NCI-H748 treated with DMSO at 0.1 percent for 48 hours (cell line): Measurements from ENCODE around the gene C9orf72.

Source experiments
- DNase-seq: peaks from one replicate; lab custom pipeline; 2025; lab: John Stamatoyannopoulos, UW

Gene C9orf72

DNA sequence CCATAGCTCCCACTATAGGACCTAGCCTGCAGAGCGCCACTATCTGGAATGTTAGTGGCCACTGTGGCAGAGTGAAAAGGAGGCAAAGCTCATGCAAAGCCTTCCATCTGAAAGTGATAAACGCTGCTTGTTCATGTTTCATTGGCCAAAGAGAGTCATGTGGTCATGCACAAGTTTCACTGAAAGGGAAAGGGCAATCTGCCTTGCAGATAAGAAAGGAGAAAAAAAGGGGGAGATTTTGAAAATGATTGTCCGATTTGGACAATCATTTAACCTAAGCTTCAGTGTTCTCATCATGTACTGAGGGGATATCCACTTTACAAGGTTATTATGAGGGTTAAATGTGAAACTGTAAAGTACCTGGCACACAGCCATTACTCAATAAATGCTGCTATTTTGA, 34.6 kb downstream of the C9orf72 start:
- DNase-seq, result no peak

DNA sequence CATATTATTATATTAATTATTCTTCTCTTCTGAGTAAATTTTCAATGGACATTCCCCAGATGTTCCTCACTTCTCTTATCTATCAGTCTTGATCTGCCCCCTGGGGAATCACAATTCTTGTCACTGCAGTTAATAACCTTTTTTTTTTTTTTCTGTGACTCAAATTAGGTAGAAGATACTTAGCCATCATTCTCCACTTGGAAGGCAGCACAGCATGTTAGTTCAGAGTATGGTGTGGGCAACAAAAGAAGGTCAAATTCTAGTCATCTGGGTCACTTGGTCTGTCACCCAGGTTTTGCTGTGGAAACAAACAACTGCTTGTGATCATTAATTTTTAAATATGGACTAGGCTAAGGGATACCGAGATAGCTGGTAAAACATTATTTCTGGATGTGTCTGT, 35.5 kb downstream of the C9orf72 start:
- DNase-seq, result no peak

DNA sequence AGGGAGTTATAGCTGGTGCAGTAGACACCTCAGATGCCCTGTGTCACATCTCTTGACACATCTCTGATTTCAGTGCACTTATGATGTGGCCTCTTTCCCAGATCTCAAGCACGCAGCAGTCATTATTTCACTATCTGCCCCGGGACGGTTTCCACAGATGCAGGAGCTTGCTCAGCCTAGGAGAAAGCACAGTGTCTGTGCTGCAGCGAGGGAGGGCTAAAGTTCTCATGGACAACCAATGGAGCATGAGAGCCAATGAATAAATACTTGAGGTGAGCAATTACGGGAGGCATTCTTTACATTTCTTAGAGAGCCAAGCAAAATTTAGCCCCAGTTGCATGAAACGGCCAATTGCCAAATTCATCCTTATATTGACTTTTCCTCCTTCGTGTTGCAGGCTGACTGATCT, 36.2 kb downstream of the C9orf72 start:
- no peak for DNase-seq

DNA sequence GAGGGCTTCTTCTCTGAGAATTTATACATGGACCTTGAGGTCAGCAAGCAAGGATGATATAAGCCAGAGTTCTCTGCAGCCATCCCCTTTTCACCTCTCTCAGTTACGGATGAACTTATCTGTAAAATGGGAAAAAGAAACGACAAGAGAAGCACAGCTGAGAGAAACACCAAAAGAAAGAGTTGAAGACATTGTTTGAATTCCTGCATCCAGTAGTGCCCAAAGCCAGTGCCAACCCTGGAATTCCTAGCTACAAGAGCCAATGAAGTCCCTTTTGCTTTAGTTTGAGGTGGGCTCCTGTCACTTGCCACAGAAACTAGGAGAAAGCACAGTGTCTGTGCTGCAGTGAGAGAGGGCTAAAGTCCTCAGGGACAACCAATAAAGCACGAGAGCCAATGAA, 37.1 kb downstream of the C9orf72 start:
- no peak for DNase-seq

DNA sequence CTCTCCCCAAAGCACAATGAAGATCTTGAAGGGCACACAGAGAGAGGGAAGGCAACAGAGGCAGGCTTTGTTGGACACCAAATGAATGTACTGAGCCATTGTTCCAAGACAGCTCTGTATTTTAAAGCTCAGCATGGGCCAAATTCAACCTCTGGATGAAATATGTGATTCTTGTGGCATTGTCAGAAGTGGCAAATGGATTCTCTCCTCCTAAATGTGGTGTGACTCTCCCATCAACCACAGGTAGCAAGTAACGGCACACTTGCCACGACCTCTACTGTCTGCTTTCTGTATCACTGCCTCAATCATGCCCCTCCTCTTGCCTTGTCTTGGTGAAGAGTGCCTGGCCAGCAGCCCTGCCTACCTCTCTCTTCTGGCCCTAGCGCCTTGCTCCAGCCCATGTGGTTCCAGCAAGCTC, 37.6 kb downstream of the C9orf72 start:
- no peak for DNase-seq

DNA sequence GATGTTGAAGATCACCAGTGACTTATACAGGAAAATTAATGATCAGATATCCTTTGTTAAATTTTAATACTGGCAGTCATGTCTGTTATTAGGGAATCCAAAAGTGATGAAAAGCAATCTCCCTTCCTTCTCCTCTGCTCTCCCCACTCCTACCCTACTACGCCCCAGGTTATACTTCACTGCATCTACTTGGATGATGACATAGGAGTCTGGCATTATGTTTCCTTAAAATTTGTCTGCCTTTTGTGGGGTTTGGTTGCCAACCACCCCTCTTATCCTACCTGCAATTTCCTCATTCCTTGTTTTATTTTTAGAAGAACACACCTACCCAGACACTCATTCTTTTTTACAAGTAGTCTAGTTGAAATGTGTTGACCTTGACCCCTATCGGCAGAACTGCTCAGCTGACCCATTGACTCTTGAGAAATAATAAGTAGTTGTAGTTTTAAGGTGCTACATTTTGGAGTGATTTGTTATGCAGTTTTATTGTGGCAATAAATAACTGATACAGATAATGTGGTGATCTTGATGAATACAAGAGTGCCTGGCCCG, 38.5 kb downstream of the C9orf72 start:
- DNase-seq, result no peak

DNA sequence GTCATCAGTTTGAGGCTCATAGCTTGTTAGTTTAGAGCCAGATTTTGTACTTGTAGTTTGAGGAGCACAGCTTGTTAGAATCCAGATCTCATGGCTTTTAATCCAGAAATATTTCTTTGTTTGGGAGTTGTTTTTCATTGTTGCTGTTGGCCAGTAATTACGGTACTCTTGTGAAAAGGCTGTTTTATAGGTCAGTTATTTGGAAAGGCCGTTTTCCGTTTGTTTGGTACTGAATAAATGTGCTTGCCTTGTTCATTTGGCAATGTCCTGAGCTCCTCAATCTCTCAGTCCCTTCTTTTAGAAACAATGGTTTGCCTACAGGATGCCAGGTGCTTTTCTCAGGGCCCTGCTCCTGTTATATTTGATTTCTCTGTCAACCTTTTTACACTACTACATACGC, 39.1 kb downstream of the C9orf72 start:
- DNase-seq, result no peak

DNA sequence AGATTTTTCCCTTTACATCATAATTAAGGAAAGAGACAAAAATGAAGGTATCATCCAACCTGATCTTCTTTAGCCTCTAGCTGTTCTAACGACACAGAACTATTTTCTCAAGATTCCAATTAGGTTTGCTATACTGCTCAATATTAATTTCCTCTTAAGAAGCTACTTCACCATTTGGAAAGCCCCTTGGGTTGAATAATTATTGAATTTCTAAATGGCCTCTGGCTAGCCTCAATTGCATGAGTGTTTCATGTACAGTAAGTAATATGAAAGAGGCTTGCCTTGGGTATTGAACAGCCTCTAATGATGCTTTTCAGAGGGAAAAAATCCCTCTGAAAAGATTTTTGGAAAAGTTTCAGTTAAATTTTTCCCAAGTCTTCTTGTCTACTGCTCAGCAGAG, 40.0 kb downstream of the C9orf72 start:
- DNase-seq, result no peak

DNA sequence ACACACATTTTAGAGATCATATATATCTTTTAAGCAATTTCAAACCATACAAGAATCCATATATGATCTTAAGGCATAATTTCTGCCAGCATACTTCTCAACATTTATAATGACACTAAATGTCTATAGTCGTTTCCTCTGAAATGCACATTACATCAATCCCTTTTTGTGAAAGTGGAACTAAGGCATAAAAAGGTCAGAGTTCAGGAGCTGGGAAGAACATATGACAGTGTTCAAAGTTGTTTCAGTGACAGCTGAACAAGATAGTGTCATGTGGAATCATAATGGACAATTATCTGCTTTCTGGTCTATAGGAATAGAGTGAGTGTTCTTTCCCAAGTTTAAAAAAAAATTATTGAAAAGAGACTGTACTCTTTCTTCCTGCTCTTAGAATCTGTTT, 41.2 kb downstream of the C9orf72 start:
- DNase-seq, result no peak

DNA sequence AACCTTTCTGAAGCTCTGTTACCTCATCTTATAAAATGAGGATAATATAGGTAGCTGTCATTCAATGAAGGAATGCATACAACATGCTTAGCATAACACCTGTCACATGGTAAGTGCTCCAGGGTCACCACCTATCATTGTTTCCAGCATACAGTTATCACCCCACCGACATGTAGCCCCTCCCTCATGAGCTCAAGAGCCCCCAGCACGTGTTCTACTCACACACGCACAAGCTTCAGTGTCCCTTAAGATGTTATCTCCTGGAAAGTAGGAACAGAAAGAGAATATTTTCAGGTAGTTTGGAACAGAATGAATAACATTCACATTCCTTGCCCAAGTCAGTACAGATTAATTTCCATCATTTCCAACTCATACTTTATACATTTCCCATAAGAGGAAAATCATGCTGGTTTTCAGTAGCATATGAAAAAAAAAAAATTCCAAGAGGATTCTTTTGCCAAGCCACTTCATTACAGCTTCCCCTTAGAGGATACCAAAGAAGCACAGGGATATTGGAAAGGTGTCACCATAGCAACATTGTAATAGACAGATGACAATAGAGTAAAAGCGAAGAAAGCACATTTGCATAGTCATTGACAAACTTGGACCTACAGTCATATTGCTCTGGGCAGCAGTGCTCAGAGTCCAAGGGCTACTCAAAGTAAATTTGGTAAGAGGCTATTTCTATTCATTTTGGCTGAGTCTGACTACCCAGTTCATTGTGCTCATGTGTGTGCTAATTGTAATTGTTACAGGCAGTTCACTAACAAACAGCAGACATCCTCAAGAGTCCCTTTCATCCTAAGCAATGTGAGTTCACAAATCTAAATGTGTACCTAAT, 42.1 kb downstream of the C9orf72 start:
- DNase-seq, result no peak

DNA sequence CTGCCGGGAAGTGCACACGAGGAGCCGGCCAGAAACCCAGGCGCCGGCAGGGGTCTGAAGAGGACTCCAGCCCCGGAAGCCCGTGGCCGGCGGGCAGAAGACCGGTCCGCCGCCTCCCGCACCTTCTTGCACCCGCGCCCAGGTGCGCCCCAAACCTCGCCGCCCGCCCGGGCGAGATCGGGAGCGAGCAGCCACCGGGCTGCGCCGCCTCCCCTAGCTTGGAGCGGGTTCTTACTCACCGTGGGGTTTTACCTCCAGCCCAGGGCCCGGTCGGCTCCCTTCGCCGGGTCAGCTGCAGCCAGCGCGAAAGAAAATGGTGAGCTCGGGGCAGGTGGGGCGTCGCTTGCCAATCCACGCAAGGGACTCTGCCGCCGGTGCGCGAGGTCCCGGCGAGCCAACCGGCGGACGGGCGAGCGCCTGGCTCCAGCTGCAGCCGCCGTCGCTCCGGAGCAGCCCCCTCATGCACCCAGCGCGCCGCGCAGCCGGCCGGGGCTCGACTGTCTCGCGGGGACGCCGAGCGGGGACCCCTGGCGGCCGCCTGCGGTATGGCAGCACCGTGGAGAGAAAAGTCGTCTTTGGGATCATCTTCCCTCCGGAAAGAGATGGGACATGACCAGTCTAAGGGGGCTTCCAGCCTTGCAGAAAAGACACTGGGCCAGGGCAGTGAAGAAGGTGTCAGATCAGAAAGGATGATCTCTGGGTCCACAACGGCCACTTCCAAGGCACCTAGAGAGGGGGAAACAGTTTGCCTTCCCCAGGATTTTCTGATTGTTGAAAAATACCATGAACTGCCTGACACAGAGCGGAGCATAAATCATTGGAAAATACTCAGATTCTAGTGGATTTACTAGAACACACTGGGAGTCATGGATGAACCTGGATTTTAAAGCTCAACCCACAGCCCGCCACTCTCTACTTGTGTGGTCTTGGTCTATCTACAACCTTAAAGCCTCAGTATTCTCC, 43.7 kb downstream of the C9orf72 start, which contains the start of gene MOB3B:
Gene MOB3B, minus strand, starts transcription at position 499 of the 963 bp plus-strand sequence. CDS start 74,264 bp downstream, outside the sequence.
- peak; percentile 68 for DNase-seq

DNA sequence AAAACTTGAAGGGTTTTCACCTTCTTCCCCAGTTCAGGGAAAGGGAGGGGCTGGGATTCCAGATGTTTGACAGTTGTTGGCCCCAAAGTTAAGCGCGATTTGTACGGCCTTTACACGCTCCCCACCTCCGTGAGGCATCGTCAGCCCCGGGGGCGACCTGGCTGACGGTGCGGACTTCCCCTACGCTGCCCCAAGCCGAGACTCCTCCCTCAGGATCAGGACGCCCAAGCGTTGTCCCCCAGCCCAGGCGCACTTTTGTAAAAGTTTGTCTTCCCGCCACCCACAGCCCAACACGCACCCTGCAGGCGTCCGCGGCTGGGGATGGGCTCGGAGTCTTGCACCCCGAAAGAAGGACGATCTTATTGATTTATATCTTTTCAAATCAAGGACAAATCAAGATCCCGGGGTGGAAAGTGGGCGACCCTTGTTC, 44.4 kb downstream of the C9orf72 start:
- no peak for DNase-seq

DNA sequence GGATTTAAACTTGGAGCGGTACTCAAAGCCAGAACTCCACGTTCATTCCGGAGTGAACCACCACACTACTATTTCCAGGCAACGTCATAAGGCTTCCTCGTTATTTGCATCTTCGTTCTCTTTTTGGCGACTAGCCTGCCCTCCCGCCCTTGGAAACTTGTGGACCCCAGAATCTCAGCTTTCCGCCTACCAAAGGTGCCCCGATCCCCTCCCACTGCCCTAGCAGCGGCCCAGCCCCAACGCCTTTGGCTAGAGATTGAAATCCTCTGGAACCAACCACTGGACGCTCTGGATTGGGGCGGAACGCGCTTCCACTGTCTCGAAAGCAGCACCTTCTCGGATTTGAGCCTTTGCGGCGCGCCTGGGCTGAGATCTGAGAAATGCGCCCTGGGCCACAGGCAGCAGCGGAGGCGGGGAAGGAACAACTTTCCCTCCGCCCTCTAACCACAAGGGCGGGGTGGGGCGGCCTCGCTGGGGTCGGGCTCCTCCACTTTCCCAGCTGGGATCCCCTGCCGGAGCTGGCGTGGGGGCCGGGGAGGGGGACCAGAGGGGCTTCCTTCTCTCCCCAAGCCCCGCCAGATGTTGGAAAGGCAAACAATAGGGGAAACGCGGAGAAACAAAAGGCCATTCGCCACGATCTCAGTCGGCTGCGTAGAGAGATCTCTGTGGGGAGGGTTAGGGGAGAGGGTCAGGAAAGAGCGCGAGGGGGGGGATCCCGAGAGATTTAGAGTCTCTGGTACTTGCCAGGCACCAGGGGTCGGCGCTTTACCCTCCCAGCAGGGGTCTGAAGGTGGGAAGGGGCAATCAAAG, 45.0 kb downstream of the C9orf72 start:
- no peak for DNase-seq

DNA sequence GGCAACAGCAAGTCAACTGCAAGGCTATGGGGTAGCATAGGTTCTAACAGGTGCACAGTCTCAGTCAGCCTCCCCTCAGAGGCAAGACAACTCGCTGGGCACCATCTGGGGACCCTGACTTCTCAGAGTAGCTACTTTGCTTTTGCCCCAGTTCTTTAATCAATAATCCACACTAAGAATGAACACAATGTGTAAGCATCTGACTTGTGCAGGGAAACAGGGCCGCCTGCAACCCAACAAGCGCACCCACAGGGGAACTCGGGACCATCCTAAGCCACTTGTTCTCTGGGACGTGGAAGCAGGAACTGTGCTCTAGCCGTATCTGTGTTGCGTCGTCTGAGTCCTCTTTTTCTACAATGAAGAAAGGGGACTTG, 45.6 kb downstream of the C9orf72 start:
- DNase-seq, result no peak

DNA sequence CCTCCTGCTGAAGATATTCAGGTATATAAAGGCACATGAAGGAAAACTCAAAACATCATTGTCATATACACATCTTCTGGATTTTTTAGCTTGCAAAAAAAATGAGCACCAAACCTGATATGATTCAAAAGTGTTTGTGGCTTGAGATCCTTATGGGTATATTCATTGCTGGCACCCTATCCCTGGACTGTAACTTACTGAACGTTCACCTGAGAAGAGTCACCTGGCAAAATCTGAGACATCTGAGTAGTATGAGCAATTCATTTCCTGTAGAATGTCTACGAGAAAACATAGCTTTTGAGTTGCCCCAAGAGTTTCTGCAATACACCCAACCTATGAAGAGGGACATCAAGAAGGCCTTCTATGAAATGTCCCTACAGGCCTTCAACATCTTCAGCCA, 49.0 kb downstream of the C9orf72 start, which contains the start of gene IFNK:
Gene IFNK, plus strand, starts transcription at position 55 of the 400 bp plus-strand sequence. Its CDS starts 47 bp downstream, at position 102.
- DNase-seq, result no peak

DNA sequence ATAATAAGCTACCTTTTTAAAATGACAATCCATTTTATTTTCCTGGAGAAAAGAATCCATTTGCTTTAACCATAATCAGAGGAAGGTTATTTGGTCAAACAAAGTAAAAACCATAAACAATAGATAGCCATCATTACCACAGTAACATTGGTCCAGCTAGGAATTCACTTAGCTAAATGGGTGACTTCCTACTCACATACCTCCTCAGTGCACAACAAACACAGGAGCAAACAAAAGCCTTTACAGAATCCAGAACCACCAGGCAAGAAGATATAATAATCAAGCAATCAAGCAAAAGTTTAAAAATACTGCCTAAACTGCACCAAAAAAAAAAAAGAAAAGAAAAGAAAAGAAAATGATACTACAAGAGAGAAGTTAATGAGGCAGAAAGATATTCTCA, 50.1 kb downstream of the C9orf72 start:
- no peak for DNase-seq

DNA sequence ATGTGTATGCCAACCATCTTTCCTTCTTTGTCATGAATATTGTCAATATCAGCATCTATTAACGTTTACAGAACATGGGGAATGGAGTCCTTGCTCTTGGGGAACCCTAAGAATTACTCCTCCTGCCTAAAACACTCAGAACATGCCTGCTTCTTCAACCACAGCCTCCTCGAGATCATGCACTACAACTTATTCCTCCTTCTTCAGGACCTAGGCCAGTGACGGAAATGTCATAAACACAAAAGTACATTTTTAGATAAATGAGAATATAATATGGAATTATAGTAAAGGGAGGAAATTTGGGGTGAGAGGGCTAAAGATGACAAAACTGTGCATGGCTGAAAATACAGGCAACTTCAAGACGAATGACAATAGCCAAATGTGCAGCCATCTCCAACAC, 52.3 kb downstream of the C9orf72 start:
- no peak for DNase-seq

DNA sequence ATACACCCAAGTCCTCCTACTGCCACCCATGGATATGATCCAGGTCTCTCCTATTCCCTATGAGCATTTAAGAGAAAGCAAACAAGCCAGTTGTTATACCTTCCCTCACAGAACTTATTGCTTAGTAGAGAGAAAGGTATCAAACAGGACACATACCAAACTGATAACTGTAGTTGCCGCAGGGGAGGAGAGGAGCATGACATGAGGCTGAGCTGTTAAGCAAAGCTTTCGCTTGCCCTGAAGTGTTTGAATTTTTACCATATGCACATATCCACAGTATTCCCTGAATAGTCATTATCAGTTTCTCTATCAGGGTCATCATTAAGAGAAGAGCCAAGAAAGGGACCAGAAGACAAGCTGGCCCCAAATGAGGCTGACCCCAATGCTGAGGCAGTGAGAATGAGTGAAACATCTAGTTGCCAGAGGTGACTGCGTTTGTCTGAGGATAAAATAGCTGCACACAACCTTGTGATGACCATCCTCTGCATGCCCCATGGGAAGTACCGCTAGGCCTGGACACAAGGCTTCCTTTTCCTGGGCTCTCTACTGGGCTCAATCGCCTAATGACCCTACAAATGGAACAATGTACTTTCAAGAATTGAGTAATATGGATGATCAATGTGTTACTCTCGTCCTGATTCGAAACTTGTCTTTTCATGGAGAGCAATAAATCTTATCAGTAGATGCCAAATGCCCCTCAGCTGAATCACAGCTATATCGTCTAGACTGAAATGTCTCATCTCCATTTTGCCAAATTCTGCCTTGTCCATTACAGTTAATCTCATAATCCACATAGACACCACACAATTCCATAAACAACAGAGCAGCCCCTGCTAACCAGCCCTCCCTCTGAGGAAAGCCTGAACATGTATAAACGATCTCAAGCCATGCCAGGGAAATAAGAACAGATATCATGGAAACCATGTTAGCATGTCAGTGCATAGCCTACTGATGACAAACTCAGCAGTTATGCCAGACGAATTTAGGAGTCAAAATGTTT, 53.5 kb downstream of the C9orf72 start:
- no peak for DNase-seq

DNA sequence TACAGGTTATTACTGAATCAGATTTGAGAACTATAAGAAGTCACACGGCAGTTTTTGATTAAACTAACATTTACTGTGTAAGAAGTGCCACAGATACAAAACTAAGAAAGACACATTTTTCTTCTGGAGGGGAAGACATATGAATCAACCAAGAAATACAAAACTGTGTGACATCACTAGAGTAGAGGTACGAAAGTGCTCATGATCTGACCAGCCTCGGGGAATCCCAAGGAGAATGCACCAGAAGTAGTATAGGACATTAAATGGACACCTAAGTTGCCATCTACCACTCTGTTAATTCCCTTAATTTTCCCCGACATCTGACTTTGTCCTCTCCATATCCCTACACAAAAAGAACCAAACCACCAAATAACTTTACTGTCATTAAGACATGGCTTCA, 54.5 kb downstream of the C9orf72 start:
- DNase-seq, result no peak

DNA sequence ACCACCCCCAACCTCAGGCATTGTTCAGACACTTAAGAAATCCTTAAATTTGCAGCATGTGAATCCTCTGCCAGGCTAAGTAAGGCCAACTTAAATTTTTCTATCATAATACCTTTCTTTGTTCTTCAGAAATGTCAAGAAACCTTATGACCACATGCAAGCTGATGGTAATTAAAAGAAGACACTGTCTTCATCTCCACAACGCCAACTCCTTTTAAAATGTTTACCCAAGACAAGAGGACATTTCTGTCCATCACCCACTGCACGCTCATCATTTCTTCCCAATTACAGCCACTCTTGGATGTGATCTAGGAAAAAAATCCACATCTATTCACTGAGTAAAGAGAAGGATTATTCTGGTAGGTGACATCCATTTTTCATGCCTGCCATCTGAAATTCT, 55.3 kb downstream of the C9orf72 start:
- DNase-seq, result no peak
